T follicular helper cell (primary cell): ENCODE results near the gene MICB.
"Not testable (repeated sequence)": the region's sequence is repeated elsewhere in the genome, so short reads cannot be mapped to it uniquely, and the experiment has no call there.

Source experiments
- DNase-seq: peaks from one replicate; pipeline ENCODE4 v3.0.0-alpha.2; 2020; ENCODE audit warnings: low read depth

MICB gene

DNA sequence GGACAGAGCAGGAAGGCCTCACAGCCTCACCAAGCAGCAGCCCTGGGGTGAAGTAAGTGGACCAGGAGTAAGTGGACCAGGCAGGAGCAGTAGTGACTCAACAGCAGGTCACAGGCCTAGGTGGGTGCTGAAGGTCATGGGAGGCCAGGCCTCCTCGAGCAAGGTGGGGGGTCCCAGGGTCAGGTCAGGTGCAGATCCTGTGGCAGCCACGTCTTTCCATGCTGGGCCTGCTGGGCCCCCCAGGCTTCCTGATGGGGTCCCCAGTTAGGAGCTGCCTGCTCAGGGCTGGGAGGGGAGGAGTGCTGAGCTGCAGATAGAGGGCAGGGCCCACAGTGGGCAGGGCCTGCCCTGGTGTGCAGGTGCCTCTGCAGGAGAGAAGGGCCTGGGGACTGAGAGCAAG lies 11.1 kb downstream of the MICB start:
- not testable (repeated sequence) for DNase-seq

DNA sequence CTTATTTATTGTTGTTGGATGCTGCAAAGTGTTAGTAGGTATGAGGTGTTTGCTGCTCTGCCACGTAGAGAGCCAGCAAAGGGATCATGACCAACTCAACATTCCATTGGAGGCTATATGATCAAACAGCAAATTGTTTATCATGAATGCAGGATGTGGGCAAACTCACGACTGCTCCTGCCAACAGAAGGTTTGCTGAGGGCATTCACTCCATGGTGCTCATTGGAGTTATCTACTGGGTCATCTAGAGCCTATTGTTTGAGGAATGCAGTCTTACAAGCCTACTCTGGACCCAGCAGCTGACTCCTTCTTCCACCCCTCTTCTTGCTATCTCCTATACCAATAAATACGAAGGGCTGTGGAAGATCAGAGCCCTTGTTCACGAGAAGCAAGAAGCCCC lies 12.1 kb downstream of the MICB start:
- DNase-seq: no peak

DNA sequence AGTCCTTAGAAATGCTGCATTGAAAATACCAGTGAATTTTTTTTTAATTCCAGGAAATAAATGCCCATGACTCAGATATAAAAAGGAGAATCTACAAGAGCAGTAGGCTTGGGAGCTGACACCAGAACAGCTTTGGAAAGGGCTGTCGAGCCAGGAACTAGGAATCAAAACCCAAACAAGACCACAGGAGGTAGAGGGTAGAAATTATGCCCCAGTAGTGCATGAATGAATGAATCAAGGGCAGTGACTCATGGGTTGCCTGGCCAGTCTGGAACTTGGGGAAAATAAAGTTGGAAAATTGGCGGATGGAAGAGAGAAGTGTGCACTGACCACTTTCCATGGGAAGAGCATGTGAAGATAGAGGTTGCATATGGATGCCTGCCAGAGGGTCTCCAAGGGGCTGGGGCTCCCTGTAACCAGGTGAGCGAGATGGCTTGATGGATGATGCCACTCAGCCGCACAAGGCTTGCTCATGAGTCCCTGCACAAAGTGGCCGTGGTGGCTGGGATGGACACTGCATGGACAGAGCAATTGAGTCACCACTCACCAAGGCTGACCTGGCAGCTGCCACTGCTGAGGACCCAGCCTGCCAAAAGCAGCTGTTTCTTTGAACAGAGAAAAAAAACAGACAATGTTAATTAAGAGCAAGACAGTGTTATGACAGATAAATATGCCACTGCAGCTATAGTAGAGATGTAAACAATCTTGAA lies 15.7 kb downstream of the MICB start:
- DNase-seq: no peak

DNA sequence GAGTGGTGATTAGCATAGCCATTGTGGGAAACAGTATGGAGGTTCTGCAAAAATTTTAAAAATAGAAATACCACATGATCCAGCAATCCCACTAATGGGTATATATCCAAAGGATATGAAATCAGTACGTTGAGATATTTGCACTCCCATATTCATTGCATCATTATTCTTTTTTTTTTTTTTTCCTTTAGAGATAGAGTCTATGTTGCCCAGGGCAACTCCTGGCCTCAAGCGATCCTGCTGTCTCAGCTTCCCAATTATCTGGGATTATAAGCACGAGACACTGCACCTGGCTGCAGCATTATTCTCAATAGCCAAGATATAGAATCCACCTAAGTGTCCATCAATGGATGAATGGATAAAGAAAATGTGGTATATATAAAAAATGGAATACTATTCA lies 23.9 kb downstream of the MICB start:
- no peak for DNase-seq

DNA sequence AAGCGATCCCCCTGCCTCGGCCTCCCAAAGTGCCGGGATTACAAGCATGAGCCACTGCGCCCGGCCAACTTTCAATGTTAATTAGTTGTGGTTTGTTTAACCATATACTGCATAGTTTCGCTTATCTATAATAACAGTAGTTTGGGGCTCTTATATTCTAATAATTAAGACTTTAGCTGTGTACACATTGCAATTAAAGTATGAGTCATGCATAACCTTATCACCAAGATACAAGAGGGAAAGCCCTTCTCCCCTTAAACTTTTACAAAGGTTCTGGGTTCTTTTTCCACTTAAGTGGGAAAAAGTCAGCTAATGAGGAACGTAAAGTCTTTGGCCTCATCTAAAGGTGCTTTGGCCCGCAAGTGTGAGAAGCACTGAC lies 27.6 kb downstream of the MICB start:
- no peak for DNase-seq

DNA sequence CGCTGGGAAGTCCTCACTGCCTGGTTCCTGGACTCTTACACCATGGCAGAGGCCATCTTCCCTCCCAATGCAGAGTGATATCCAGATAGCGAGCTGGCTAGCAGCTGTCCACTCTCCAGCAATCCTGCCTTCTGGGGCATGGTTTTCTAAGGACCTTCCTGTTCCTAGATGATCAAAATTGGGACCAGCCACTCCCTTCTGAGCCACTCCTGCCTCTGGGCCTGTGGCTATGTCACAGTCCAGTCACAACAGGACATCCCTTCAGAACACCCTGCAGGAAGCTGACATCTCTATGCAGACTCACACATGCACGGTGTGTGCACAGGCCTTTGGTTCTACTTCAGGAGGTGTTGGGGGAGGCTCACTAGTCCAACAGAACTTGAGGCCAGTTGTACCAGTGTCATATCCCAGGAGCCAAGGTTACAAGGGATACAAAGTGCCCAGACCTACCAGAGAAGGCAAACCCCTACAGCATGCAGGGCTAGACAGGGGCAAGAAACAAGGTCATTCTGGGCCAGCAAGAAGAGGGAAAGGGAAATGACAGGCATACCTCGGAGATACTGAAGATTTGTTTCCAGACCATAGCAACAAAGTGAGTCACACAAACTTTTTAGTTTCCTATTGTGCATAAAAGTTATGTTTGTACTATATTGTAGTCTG lies 28.1 kb downstream of the MICB start:
- no peak for DNase-seq

DNA sequence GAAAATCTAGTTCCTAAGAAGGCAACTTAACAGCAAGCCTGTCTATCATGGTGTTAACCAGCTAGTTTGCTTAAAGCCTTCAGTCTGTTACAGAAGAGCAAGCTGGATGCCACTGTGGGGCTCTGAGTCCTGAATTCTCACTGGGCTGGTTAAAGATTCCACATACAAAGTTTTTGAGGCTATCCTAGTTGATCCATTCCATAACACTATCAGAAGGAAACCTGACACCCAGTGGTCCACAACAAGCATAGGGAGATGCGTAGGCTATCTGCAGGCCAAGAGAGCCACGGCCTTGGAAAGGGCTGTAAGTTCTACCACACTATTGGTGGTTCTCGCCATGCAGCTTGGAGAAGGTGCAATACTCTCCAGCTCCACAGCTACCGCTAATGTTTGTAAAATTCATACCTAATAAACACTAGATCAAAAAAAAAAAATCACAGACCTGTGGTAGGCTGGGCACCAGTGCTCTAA lies 30.4 kb downstream of the MICB start:
- DNase-seq: no peak

DNA sequence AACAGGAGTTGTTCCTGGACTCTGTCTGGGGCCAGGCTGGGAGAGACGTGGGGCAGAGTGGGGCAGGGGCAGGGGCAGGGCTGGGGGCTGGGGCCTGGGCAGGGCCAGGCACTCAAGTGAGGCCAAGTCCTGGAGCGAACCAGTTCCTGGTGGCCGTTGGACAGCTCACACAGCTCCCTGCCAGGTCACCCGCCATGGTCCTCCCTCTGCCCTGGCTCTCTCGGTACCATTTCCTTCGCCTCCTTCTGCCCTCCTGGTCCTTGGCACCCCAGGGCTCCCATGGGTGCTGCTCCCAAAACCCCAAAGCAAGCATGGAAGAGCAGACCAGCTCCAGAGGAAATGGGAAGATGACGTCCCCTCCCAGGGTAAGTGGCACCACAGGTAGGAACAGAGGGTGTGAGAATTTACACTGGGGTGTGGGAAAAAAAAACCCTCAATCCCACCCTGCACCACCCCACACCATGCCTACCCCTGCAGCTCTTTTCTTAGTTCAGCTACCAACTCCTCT lies 30.9 kb downstream of the MICB start, which contains the start of gene MCCD1:
MCCD1 (plus strand) TSS at position 142 of the 508 bp plus-strand sequence; CDS start at position 195, 53 bp downstream.
- DNase-seq: no peak

DNA sequence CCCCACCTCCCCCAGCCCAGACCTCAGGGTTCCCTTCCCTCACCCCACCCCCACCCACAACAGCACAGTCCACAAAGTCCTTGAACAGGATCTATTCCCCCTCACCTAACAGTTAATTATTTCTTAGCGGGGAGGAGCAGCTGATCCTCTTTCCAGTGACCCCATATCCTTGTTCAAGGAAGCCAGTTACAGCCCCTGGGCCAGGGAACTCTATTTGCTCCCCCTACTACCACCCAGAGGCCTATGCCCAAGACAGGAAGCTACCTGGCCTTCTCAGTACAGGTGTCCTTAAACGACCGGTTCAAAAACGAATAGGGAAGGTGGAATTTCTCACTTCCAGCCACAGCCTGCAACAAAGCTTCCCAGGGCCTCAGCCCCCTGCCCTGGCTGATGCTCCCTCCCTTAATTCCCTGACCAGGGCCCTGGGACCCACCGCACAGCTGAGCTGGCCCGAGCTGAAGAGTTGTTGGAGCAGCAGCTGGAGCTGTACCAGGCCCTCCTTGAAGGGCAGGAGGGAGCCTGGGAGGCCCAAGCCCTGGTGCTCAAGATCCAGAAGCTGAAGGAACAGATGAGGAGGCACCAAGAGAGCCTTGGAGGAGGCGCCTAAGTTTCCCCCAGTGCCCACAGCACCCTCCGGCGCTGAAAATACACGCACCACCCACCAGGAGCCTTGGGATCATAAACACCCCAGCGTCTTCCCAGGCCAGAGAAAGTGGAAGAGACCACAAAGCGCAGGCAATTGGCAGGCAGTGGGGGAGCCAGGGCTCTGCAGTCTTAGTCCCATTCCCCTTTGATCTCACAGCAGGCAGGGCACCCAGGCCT lies 31.6 kb downstream of the MICB start:
- no peak for DNase-seq

DNA sequence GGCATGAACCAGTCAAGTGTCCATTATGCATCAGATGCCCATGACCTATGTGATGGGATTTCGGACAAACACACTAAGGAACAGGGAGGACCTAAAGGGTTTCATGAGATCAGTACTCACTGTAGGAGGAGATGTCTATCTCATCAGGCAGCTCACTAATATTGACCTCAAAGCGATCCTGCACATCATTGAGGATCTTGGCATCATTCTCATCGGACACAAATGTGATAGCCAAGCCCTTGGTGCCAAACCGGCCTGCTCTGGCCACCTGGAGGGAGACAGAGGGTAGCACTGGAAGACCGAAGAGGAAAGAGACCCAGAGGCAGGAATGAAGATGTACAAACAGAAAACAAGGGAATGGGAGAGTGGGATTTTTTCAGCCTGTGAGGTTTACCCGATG lies 32.7 kb downstream of the MICB start:
- no peak for DNase-seq

DNA sequence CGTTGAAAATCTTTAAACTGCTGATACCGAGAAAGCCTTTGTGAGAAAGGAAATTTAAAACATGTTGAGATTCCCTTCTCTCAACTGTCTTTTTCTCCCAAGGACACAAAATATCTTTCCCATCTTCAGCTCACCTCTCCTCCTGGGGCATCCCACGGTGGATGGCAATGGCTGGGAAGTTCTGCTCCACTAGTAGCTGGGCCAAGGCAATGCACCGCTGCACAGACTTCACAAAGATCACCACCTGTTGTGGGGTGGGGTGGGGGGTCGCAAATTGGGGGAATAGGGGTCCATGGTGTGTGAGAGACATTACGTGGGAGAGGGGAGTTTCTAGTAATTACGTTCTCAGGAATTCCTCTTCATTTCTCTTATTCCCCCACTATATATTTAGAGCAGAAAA lies 33.2 kb downstream of the MICB start:
- DNase-seq: no peak

DNA sequence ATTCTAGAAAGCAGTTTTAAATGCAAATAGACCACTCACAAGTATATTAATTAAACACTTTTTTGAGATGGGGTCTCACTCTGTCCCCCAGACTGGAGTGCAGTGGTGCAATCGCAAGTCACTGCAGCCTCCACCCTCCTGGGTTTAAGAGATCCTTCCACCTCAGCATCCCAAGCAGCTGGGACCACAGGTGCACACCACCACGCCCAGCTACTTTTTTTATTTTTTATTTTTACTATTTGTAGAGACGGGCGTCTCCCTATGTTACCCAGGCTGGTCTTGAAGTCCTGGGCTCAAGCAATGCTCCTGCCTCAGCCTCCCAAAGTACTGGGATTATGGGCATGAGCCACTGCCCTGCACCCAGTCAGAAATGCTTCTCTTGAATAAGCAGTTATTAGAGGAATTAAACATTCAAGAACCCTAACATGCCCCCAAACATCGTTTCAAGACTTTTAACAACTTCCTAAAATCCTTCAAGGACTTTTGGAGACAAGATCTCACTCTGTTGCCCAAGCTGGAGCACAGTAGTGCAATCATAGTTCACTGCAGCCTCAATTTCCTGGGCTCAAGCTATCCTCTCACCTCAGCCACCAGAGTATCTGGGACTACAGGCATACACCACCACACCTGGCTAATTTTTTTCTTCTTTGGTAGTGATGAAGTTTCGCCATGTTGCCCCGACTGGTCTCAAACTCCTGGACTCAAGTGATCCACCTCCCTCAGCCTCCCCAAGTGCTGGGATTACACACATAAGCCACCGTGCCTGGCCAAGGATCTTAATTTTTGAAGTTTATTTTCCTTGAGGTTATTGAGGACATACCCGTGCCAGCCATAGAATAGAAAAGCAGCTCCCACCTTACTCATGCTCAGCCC lies 34.1 kb downstream of the MICB start:
- DNase-seq: no peak

DNA sequence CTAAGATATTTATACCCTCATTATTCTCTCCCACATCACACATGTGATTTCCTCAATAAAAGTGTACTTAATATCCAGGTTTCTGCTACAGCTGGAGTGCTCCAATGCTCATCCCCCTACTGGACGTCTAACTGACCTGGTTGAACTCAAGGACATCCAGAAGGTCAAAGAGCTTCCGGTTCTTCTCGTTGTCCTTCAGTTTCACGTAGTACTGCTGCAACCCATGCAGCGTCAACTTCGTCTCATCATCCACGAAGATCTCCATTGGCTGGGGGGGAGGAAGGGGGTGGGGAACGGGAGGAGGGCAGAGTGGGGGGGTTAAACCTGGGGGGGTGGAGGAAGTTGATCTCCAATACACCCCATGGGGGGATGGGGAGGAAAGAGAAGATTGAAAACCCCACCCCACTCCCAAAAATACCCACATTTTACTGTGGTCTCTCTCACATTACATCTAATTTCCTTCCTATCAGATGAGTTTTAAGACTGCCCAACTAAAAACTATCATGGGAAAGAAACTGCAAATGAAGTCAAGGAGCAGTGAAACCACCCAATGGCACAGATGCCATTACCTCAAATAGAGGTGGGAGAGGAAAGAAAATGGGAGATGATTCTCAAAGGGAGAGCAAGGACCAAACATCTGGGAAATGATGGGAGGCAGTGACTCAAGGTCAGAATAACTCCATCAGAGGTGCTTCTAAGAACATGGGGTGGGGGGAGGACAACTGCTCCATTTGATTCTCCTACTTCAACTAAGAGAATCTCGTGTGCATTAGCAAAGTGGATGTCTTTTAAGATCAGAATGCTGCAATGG lies 34.9 kb downstream of the MICB start:
- no peak for DNase-seq

DNA sequence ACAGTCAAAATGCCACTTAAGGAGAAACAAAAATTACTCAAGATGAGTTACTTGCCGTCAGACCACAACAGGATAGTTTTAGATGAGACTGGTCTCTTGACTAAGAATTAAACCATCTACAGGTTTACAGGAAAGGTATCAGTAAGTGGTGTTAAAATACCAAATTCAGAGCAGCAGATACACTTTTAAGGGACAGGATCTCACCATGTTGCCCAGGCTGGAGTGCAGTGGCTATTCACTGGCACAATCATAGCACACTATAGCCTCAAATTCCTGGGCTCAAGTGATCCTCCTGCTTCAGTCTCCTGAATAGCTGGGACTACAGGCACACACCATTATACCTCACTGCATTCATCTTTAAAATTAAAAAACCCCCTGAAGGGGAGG lies 35.5 kb downstream of the MICB start:
- no peak for DNase-seq

DNA sequence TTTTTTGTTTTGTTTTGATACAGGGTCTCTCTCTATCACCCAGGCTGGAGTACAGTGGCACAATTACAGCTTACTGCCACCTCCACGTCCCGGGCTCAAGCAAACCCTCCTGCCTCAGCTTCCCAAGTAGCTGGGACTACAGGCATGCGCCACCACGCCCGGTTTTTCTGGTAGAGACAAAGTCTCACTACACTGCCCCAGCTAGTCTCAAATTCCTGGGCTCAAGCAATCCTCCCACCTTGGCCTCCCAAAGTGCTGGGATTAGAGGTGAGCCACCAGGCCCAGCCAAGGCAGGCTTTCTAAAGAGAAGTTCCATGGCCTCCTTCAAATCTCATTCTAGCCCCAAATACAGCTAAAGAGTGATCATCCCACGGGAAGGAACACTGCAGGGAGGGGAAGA lies 36.1 kb downstream of the MICB start:
- no peak for DNase-seq

DNA sequence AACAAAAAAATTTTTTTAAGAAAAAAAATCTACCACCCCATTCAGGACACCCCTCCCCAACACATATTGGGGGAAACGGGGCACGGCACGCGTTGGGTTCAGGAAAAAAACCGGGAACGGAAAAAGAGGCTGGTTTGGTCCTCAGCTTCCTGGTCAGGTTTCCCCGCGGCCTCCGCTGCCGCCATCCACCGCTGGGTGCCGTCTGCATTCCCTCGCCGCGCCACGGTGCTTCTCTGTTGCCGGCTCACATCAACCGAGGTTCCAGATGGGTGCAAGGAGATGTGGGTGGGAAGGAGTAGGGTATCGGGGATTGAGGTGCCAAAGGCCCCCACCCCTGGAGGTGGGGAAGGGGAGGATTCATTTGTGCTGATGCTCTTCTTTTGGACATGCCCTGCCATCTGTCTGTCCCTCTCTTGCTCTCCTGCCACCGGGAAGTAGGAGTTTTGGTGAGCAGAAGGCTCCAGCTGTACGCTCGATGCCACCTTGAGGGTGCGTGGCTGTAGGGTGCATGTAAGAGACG lies 36.6 kb downstream of the MICB start:
- DNase-seq: no peak

DNA sequence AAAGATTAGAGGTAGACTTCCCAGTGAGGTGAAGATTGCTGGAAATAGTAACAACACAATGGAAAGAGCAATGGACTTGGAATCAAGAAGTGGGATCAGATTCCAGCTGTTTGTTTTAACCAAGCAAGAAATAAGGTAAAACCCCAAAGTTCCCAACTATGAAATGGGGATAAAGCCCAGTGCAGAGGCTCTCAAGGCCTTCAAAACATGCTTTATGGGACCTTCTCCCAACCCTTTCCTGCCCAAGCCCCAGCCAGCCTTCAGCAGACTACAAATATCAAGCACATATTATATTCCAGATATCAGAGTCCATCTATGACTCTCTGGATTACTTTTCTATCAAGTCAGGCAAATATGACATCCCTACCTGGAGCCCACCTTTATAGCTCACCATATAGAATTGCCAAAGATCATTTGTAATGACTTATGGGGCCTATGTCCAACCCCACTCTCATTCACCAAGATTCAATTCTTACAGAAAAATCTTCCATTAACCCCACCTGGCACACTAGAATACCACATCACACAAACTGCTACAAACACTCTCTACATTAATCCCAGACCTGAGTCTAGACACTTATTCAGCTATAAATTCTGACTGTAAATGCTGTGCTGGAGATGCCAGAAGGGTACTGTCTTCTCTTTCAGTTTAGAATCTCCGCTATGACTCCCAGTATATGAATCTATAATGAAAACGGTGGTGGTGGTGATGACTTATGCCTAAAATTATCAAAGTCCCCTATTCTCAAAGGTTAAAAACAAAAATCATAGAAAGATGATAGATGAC lies 37.8 kb downstream of the MICB start:
- no peak for DNase-seq

DNA sequence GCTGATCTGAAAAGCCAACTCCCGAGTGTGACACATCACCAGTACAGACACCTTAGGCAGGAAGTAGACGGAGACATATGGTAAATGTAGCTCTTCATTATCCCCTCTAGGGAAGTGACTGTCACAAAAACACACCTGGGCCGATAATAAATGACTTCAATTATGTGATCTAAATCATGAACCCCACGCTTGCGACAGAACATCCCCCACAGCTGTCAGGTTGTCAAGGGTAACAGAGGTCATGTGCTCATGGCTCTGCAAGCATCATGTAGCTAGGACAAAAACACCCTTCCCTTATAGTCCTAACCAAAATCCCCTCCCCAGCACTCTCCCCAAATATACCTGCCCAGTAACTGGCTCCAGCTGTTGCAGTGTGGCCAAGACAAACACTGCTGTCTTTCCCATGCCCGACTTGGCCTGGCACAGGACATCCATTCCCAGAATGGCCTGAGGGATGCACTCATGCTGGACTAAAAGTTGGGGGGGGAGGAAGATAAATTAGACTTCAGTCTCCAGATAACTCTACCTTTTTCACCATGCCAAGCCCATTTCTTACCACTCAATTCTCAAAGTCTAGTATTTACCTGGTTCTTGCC lies 41.0 kb downstream of the MICB start:
- no peak for DNase-seq

DNA sequence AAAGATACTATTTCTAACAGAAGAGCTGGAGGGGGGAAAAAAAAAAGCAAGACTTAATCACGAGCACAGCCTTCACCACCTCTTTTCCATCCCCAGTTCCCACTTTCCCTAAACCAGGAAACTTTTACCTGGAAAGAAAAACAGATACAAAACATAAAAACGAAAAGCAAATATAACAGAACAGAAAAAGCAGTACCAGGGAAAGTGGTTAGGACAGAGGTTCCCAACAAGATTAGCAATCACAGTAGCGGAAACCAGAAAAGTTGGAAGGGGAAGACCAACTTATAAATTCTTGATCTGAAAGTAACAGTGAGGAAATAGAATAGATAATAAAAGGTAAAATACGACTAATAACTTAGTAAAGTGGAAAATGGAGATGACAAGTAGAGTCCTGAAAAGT lies 42.7 kb downstream of the MICB start:
- DNase-seq: no peak
